ENCODE results near the gene RFX8.

Gene RFX8

DNA sequence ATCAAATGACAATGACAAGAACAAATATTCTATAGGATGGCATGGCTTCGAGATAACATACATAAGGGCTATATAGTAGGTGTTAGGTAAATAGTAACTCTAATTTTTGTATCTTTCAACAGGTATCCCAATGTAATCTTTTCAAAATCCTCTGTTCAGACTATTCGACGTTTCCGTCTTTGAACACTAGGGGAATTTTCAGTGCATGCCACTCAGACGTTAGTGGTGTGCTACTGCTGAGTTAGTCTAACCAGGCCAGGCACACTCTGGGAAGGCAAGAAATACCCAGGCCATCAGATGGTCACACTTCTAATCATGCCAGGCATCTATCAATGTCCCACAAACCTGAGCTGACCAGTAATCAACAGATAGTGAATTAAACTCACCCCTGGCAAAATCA is 73.0 kb downstream of the RFX8 start:
- Mint-ChIP-seq H3K27me3 (no peaks in the 10 kb centered on the region), H3K9me3 (no peaks in the 10 kb centered on the region), H3K27ac (no peak overlapping the region), H3K4me1 (peaks cover 48 to 77% of the 10 kb centered on the region in 2 donors), H3K4me3 (no peak overlapping the region), H3K36me3 (no peaks in the 10 kb centered on the region)
- ATAC-seq (replicated peaks) (no peak), DNase-seq (no peak)

DNA sequence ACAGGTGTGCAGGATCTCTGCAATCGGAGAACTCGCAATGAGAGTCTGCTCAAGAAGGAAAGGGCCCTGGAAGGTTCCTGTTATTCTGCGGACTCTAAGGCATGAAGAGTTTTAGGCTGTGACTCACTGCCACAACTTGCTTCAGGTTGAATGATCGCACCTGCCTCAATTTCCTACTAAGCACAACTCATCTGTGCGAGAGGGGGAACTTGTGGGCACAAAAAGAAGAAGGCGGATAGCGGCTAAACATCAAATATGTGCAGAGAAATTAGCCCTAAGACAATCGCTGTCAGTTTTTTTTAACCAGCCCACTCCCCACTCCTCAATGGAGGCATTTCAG is 73.6 kb downstream of the RFX8 start:
- ATAC-seq (replicated peaks) (peak; percentile 77 to 86), DNase-seq (peak; percentile 41)
- peaks cover 0 to under 1% of the 10 kb centered on the region in 2 donors for H3K27me3 Mint-ChIP-seq
- H3K4me1 Mint-ChIP-seq = peaks cover 48 to 77% of the 10 kb centered on the region in 2 donors
- H3K36me3 Mint-ChIP-seq = no peaks in the 10 kb centered on the region
- no peaks in the 10 kb centered on the region for H3K9me3 Mint-ChIP-seq
- H3K4me3 Mint-ChIP-seq = peak overlapping the region; percentile 23 to 72
- peak overlapping the region; percentile 80 for H3K27ac Mint-ChIP-seq

DNA sequence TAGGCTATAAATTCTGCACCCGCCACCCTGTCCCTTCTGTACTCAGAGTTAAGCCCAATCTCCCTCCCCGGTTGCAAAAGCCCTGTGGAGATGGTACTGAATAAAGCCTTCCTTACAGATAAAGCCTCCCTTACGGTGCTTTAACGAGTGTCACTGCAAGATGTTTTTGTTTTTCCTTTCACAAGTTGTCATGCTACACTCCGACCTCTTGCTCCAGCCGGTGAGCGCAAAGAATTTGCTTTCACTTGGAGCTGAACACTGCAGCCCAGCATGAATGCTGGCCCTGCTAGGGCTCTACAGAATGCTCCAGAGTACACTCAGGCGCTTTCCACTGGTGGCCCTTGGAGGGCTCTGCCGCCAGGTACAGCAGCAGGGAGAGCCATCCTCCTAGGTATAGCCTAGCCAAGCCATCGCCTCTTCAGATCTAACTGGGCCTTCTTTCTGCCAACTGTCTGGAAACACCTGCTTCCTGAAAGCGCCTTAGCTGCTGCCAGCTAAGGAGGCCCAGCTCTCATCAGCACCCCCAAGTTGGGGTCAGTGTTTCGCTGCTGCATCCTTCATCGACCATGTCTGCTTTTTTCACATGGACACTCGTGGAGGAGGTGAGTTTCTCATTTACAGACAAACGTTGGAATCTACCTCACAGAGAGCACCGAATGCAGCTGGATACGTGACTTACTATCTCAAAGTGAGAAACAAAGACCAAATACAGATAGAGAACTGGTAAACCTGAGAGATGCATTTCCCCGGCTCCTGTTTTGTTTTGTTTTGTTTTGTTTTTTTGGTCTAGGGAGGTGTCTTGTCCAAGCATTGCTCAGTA is 74.2 kb downstream of the RFX8 start:
- peaks cover 0 to 6% of the 10 kb centered on the region in 2 donors for H3K27me3 Mint-ChIP-seq
- H3K4me1 Mint-ChIP-seq = peaks cover 47 to 77% of the 10 kb centered on the region in 2 donors
- H3K9me3 Mint-ChIP-seq = no peaks in the 10 kb centered on the region
- DNase-seq = no peak
- H3K27ac Mint-ChIP-seq = peak overlapping the region; percentile 80
- peak; percentile 44 to 45 for ATAC-seq (replicated peaks)
- H3K4me3 Mint-ChIP-seq = peak overlapping the region; percentile 25 to 72
- H3K36me3 Mint-ChIP-seq = no peaks in the 10 kb centered on the region

DNA sequence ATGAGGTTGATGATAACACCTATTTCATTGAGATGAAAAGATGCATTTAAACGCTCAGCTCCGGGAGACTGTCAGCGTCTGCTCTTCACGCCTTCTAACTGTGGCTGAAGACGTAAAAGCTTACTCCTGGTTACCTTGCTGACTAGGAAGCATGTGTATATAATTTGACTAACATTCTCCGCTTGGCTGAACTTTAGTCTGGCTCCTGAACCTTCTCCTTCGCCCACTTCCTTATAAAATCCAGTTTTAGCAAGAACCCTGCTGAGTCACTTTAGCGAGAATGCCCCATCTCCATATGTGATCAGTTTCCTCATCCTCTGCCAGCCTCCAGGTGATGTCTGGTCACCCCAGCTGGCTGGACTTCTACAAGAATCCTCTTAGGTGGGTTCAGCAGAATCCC is 74.9 kb downstream of the RFX8 start:
- ATAC-seq (replicated peaks) (peak; percentile 56 to 58), DNase-seq (no peak)
- Mint-ChIP-seq H3K36me3 (no peaks in the 10 kb centered on the region), H3K4me3 (peak overlapping the region; percentile 25 to 72), H3K27me3 (peaks cover 0 to 6% of the 10 kb centered on the region in 2 donors), H3K9me3 (no peaks in the 10 kb centered on the region), H3K4me1 (peaks cover 41 to 71% of the 10 kb centered on the region in 2 donors), H3K27ac (peak overlapping the region; percentile 80)

DNA sequence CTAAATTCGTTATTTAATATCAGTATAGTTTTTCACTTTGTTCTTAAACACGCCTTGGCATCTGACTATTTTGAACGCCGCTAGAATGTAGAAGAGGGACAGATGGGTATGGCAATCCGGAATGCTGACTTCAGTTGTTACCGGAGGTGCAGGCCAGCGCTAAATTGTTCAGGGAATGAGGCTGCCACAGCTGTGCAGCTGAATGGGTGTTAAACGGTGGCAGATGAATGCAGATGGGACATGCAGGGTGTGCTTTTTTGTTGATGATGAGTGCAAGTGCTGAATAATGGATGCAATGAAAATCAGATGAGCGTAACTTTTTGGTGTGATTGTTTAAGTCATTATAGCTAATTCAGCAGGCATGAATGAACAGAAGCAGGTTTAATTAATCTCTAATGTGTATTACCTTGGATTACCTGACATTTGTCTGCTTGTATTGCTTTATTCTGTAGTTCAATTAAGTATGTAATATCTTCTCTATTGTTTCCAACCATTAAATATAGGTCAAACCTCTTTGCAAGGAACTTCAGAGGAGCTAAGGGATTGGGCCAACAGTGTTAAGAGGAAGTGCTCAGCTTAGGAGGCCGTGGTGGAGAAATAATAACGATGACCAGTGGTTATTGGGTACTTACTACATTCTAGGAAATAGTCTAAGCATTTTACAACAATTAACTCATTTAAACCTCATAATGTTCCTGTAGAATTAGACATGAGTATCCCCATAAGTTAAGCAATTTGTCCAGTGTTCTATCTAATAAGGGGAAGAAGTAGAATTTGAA is 75.7 kb downstream of the RFX8 start:
- H3K9me3 Mint-ChIP-seq = no peaks in the 10 kb centered on the region
- peak overlapping the region; percentile 65 for H3K27ac Mint-ChIP-seq
- DNase-seq (no peak), ATAC-seq (replicated peaks) (no peak)
- H3K4me3 Mint-ChIP-seq = no peak overlapping the region
- no peaks in the 10 kb centered on the region for H3K36me3 Mint-ChIP-seq
- H3K27me3 Mint-ChIP-seq = peaks cover 0 to 6% of the 10 kb centered on the region in 2 donors
- peaks cover 41 to 65% of the 10 kb centered on the region in 2 donors for H3K4me1 Mint-ChIP-seq

DNA sequence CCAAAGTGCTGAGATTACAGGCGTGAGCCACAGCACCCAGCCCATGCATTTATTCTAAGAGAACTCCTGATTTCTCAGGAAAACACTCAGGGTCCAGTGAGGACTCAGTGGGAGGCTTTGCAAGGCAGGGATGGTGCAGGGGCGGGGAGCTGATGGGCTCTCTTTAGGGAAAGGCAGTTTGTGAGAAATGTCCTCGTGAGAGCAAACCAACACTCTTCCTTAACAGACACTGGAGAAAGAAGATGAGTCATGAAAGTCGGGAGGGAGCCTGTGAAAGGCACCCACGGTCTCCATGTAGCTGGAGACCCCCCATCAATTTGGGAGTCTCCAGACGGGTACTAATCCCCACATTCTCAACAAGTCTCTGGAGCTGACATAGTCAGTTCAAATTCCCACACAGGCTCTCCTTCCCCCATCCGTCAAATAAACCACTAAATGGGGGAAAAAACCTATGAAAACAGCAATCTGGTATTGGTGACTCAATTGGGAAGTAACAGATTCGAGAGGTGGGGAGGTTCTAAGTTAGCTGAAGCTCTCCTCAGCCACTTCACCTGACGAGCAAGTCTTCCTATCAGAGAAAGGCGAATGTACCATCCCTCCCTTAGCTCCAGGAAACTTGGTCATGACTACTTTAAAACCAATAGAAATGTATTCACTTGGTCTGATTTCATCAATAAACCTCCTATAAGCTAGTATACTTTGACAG is 76.6 kb downstream of the RFX8 start:
- H3K27me3 Mint-ChIP-seq = peaks cover 0 to 8% of the 10 kb centered on the region in 2 donors
- H3K36me3 Mint-ChIP-seq = no peaks in the 10 kb centered on the region
- ATAC-seq (replicated peaks) = no peak
- peaks cover 41 to 59% of the 10 kb centered on the region in 2 donors for H3K4me1 Mint-ChIP-seq
- DNase-seq = no peak
- H3K4me3 Mint-ChIP-seq = no peak overlapping the region
- H3K9me3 Mint-ChIP-seq = no peaks in the 10 kb centered on the region
- H3K27ac Mint-ChIP-seq = no peak overlapping the region

DNA sequence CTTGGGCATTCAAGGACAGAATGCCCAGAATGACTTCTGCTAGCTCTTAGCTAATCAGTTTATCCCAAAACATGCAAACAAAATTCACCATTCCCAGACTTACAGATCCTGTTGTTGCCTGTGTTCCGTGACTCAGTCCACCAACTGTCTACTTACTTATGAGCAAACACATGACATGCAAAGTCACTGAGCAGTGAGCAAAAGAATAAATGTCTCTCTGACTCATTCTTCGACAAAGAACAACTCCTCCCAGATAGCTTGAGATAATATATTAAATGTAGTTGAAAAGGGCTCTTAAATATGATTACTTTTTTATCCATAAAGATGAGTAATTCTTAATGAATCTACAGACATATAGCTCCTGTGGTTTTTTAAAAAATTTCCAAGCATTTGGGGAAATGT is 78.6 kb downstream of the RFX8 start:
- Mint-ChIP-seq H3K4me1 (peaks cover 24 to 39% of the 10 kb centered on the region in 2 donors), H3K27me3 (peaks cover 6 to 22% of the 10 kb centered on the region in 2 donors), H3K36me3 (no peaks in the 10 kb centered on the region), H3K9me3 (no peaks in the 10 kb centered on the region), H3K27ac (no peak overlapping the region), H3K4me3 (no peak overlapping the region)
- DNase-seq = no peak
- ATAC-seq (replicated peaks) = no peak

DNA sequence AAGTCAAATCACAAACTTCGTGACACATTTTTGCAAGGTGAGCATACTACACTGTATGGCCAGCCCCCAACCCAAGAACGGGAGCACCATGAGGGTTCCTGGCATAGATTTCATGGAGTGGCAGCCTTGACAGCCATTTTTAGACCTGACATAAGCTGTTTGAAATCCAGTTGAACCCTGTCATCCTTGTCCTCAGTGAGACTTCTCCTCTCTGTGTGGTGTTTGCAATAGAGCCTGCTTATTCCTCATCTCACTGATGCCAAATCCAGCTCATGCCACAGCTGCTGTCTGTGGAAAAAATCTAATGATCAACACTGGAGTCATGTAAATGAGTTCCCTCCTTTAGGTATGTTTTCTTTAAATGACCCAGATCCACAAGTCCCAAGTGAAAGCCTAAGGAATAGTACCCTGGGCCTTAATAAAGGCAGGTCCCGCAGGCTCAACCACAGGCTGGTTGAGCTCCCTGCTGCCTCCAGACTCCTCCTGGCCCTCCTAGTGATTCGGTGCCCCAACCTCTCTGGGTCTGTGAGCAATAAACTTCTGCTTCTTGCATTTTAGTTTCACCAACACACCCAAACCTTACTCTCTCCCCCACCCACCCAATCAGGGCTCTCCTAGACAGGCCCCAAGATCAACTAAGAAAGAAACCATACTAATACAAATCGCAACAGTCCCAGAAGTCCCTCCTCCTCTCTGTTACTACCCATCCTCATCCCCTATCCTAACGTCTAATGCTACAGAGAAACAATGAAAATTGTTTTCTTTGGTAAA is 79.2 kb downstream of the RFX8 start:
- Mint-ChIP-seq H3K9me3 (no peaks in the 10 kb centered on the region), H3K36me3 (no peaks in the 10 kb centered on the region), H3K4me3 (no peak overlapping the region), H3K27me3 (peaks cover 6 to 22% of the 10 kb centered on the region in 2 donors), H3K4me1 (peaks cover 18 to 33% of the 10 kb centered on the region in 2 donors), H3K27ac (no peak overlapping the region)
- ATAC-seq (replicated peaks) = no peak
- no peak for DNase-seq

DNA sequence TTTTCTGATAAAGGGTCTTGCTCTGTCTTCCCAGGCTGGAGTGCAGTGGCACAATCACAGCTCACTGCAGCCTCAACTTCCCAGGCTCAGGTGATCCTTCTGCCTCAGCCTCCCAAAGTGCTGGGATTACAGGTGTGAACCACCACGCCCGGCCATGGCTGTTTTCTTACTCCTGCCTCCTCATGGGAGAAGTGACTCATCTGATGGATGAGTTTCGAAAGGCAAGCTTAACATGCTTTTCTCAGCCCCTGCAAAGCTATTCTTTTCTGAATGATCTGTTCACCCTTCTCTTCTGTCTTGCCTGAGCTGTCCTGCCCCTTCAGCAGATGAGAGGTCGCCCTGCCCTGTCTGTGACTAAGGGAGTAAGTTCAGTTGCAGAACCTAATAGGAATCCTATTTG is 86.7 kb downstream of the RFX8 start:
- DNase-seq = no peak
- peaks cover 48 to 49% of the 10 kb centered on the region in 2 donors for H3K27me3 Mint-ChIP-seq
- peaks cover 6 to 19% of the 10 kb centered on the region in 2 donors for H3K4me1 Mint-ChIP-seq
- H3K4me3 Mint-ChIP-seq = no peak overlapping the region
- H3K27ac Mint-ChIP-seq = no peak overlapping the region
- H3K9me3 Mint-ChIP-seq = no peaks in the 10 kb centered on the region
- ATAC-seq (replicated peaks) = no peak
- no peaks in the 10 kb centered on the region for H3K36me3 Mint-ChIP-seq

DNA sequence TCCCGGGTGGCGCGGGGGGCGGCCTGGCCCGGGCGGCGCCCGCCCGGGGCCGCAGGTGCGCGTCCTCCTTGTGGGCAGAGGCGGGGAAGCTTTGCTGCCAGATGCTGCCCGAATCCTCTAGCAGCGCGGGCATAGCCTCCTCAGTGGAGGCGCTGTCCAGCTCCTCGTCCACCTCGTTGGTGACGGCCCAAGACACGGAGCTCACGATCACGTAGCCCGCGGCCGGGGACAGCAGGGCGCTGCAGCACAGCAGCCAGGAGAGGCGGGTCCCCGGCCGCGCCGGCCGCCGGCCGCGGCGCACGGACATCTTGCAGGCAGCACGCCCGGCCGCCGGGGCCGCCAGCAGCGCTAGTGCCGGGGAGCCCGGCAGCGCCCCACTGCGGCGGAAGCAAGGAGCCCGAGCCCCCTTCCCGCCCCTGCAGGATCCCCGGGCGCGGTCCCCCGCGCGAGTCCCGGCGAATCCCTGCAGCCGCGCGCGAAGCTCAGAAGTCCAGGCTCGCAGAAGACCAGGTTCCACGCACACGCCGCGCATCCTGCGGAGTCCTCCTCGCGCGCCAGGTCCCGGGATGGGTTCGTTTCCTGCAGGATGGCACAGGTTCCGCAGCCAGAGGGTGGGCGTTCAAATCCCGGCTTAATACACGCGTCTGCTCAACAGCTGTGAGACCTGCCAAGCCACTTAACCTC is 87.6 kb downstream of the RFX8 start, which contains the start of gene CREG2:
Gene CREG2 (minus strand): TSS at position 353 of the 684 bp plus-strand sequence. CDS start 46 bp downstream, at position 307.
- Mint-ChIP-seq H3K9me3 (no peaks in the 10 kb centered on the region), H3K27me3 (peaks cover 46 to 49% of the 10 kb centered on the region in 2 donors), H3K4me1 (peaks cover 6 to 19% of the 10 kb centered on the region in 2 donors), H3K4me3 (peak within 1 kb of the TSS; percentile 70 to 80), H3K36me3 (no peaks in the 10 kb centered on the region), H3K27ac (no peak within 1 kb of the TSS)
- DNase-seq (peak; percentile 33), ATAC-seq (replicated peaks) (peak; percentile 88 to 90)

DNA sequence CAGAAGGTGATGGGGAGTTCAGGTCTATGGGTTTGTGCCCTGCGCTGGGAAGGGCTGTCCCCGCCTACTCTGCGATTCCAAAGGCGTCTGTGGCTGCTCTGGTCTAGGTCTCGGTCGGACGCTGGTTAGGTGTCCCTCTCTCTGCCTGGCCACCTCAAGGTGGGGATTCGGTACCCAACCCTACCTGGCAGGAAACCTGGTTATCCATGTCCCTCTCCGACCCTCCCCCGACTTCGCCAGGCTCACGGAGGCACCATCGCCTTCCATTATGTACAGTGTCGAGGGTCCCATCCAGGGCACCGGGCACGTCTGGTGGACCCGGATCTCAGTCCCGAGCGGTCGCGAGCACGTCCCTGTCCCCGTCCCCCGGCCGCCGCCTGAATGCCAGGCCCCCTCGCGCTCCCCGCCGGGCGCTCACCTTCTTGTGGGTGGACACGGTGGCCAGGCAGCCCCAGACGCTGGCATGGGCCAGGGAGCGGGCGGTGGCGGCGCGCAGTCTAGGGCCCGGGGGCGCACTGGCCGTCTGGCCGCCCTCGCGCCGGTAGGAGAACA is 88.2 kb downstream of the RFX8 start:
- H3K36me3 Mint-ChIP-seq = no peaks in the 10 kb centered on the region
- ATAC-seq (replicated peaks) (peak; percentile 51 to 62), DNase-seq (no peak)
- H3K4me3 Mint-ChIP-seq = peak overlapping the region; percentile 56 to 80
- no peaks in the 10 kb centered on the region for H3K9me3 Mint-ChIP-seq
- no peak overlapping the region for H3K27ac Mint-ChIP-seq
- H3K4me1 Mint-ChIP-seq = peaks cover 6 to 19% of the 10 kb centered on the region in 2 donors
- H3K27me3 Mint-ChIP-seq = peaks cover 47% of the 10 kb centered on the region in 2 donors

DNA sequence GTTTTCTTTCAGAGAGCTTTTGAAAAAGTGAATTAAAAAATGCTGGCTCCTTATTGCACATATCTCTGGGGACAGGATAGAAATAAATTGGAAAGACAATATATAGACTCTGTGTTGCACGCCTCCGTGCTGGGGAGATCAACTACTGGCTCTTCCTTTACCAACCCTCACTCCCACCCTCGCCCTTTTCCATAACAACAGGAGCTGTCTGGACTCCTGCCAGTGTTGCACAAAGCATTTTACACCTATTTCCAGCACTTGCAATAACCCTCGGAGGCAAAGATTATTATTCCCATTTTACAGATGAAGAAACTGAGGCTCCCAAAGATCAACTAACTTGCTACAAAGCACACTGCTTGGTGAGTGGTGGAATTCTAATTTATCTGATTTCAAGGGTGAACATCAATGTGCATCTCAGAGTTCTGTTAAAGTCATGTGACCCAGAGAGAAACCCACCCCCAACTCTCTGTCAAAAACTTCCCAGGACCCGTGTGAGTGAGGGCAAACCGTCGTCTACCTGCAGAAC is 91.8 kb downstream of the RFX8 start:
- no peak overlapping the region for H3K4me3 Mint-ChIP-seq
- no peaks in the 10 kb centered on the region for H3K36me3 Mint-ChIP-seq
- DNase-seq (no peak), ATAC-seq (replicated peaks) (no peak)
- no peak overlapping the region for H3K27ac Mint-ChIP-seq
- peaks cover 4 to 16% of the 10 kb centered on the region in 2 donors for H3K4me1 Mint-ChIP-seq
- H3K9me3 Mint-ChIP-seq = no peaks in the 10 kb centered on the region
- H3K27me3 Mint-ChIP-seq = peaks cover 31 to 37% of the 10 kb centered on the region in 2 donors

DNA sequence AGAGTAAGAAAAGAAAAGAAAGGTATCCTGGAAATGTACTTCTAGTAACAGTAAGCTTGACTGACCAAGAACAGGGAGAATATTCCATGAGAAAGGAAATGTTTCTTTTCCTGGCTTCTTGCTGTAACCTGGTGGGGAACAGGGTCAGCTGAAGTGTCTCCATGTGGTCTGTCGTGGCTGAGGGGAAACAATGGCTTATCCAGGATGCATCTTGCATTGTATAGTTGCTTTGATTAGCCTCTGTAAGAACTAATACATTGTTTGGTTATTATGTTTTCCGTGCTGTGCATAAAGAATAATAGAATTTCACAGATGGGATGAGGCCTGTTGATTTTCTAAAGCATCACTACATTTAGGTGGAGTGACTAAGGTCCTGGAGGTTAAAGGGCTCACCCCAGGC is 92.5 kb downstream of the RFX8 start:
- H3K4me3 Mint-ChIP-seq = no peak overlapping the region
- H3K9me3 Mint-ChIP-seq = no peaks in the 10 kb centered on the region
- peaks cover 31% of the 10 kb centered on the region in 2 donors for H3K27me3 Mint-ChIP-seq
- DNase-seq = no peak
- ATAC-seq (replicated peaks) = no peak
- no peaks in the 10 kb centered on the region for H3K36me3 Mint-ChIP-seq
- no peak overlapping the region for H3K27ac Mint-ChIP-seq
- H3K4me1 Mint-ChIP-seq = peaks cover 0 to 9% of the 10 kb centered on the region in 2 donors
